HEK293 (cell line): ENCODE measurements around the gene HTR3B.

Source experiments
- MYNN ChIP-seq: fragments of 450-650 bp; formaldehyde crosslinking; IDR thresholded peaks from 2 replicates; pipeline ENCODE4 v1.5.1; 2016; ENCODE audit warnings: missing biosample characterization, missing genetic modification characterization, borderline replicate concordance
- YY1 ChIP-seq: fragments of 450-650 bp; formaldehyde crosslinking; IDR thresholded peaks from 2 replicates; pipeline ENCODE4 v1.5.1; 2018; ENCODE audit warnings: missing biosample characterization, missing genetic modification characterization
- ZNF146 ChIP-seq: fragments of 450-650 bp; formaldehyde crosslinking; IDR thresholded peaks from 2 replicates; pipeline ENCODE4 v1.5.1; 2016; ENCODE audit warnings: missing biosample characterization, missing genetic modification characterization
- ZNF24 ChIP-seq: fragments of 450-650 bp; formaldehyde crosslinking; IDR thresholded peaks from 2 replicates; pipeline ENCODE4 v1.5.1; 2016; ENCODE audit warnings: missing biosample characterization, missing genetic modification characterization
- TF ChIP-seq, protein P1 (sequence below): fragments of 450-650 bp; formaldehyde crosslinking; IDR thresholded peaks from 2 replicates; pipeline ENCODE4 v1.5.1; 2016; ENCODE audit warnings: missing biosample characterization, missing genetic modification characterization
- TF ChIP-seq, protein P2 (sequence below): fragments of 450-650 bp; formaldehyde crosslinking; conservative IDR thresholded peaks from 2 replicates; pipeline ENCODE4 v1.5.1; 2016; ENCODE audit warnings: low read depth, missing biosample characterization, missing genetic modification characterization
- TF ChIP-seq, protein P3 (sequence below): sonication (generic); formaldehyde crosslinking; IDR thresholded peaks from 2 replicates; pipeline ENCODE4 v1.8.1; 2022; ENCODE audit warnings: mild to moderate bottlenecking, moderate library complexity, missing genetic modification reagents
- TF ChIP-seq, protein P4 (sequence below): fragments of 450-650 bp; formaldehyde crosslinking; IDR thresholded peaks from 2 replicates; pipeline ENCODE4 v1.5.1; 2016; ENCODE audit warnings: missing biosample characterization, missing genetic modification characterization

DNA sequence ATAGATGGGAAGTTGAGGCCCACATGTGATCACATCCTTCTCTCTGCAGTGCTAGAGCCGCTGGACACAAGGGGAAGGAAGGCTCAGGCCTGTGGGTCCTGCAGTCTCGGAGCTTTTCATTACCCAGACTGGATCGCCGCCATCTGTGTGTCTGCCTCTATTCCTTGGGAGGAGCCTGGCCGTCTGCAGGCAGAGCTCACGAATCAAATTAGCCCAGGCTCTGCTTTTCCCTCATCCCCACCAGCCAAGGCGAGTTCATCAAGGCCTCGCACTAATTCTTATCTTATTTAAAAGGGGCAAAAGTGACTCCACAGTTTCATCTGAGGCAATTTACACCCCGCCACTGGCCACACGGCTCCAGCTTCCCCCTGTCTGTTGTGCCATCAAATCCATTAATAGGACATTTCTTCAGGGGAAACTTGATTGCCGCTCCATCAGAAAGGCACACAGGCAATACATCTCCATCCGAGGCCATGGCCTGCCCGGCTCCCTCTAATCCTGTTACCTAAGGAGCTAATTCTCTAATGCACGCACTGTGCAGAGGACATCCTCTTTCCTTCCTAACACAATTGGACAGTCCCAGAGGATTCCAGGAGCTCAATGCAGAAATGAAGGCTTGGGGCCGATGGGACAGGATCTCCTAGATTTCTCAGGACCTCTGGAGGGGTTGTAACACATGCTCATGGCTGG is 67.1 kb downstream of the HTR3B start:
- TF ChIP-seq, protein P1, sequence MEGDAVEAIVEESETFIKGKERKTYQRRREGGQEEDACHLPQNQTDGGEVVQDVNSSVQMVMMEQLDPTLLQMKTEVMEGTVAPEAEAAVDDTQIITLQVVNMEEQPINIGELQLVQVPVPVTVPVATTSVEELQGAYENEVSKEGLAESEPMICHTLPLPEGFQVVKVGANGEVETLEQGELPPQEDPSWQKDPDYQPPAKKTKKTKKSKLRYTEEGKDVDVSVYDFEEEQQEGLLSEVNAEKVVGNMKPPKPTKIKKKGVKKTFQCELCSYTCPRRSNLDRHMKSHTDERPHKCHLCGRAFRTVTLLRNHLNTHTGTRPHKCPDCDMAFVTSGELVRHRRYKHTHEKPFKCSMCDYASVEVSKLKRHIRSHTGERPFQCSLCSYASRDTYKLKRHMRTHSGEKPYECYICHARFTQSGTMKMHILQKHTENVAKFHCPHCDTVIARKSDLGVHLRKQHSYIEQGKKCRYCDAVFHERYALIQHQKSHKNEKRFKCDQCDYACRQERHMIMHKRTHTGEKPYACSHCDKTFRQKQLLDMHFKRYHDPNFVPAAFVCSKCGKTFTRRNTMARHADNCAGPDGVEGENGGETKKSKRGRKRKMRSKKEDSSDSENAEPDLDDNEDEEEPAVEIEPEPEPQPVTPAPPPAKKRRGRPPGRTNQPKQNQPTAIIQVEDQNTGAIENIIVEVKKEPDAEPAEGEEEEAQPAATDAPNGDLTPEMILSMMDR: no peak
- TF ChIP-seq ZNF146 (tag by site-specific recombination) (no peak), YY1 (tag by site-specific recombination) (no peak), ZNF24 (tag by site-specific recombination) (no peak), MYNN (tag by site-specific recombination) (no peak)
- TF ChIP-seq, protein P2, sequence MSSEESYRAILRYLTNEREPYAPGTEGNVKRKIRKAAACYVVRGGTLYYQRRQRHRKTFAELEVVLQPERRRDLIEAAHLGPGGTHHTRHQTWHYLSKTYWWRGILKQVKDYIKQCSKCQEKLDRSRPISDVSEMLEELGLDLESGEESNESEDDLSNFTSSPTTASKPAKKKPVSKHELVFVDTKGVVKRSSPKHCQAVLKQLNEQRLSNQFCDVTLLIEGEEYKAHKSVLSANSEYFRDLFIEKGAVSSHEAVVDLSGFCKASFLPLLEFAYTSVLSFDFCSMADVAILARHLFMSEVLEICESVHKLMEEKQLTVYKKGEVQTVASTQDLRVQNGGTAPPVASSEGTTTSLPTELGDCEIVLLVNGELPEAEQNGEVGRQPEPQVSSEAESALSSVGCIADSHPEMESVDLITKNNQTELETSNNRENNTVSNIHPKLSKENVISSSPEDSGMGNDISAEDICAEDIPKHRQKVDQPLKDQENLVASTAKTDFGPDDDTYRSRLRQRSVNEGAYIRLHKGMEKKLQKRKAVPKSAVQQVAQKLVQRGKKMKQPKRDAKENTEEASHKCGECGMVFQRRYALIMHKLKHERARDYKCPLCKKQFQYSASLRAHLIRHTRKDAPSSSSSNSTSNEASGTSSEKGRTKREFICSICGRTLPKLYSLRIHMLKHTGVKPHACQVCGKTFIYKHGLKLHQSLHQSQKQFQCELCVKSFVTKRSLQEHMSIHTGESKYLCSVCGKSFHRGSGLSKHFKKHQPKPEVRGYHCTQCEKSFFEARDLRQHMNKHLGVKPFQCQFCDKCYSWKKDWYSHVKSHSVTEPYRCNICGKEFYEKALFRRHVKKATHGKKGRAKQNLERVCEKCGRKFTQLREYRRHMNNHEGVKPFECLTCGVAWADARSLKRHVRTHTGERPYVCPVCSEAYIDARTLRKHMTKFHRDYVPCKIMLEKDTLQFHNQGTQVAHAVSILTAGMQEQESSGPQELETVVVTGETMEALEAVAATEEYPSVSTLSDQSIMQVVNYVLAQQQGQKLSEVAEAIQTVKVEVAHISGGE (tag by site-specific recombination): no peak
- TF ChIP-seq, protein P3, sequence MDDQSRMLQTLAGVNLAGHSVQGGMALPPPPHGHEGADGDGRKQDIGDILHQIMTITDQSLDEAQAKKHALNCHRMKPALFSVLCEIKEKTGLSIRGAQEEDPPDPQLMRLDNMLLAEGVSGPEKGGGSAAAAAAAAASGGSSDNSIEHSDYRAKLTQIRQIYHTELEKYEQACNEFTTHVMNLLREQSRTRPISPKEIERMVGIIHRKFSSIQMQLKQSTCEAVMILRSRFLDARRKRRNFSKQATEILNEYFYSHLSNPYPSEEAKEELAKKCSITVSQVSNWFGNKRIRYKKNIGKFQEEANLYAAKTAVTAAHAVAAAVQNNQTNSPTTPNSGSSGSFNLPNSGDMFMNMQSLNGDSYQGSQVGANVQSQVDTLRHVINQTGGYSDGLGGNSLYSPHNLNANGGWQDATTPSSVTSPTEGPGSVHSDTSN: no peak
- TF ChIP-seq, protein P4, sequence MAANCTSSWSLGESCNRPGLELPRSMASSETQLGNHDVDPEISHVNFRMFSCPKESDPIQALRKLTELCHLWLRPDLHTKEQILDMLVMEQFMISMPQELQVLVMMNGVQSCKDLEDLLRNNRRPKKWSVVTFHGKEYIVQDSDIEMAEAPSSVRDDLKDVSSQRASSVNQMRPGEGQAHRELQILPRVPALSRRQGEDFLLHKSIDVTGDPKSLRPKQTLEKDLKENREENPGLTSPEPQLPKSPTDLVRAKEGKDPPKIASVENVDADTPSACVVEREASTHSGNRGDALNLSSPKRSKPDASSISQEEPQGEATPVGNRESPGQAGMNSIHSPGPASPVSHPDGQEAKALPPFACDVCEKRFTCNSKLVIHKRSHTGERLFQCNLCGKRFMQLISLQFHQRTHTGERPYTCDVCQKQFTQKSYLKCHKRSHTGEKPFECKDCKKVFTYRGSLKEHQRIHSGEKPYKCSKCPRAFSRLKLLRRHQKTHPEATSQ: no peak
